Peyer's patch (tissue), 4 donors: ENCODE results near the gene MBTPS1.

ENCODE experiments used
- POLR2A ChIP-seq, 2 donors: fragments of 450-650 bp; IDR thresholded peaks; one replicate each; pipeline ENCODE4 v1.5.1; 2017; ENCODE audit warnings: antibody characterized with exemption in 2 of 2, mild to moderate bottlenecking in 2 of 2, moderate library complexity in 2 of 2
- TF ChIP-seq, protein P1 (sequence below), 6 experiments: fragments of 450-650 bp in 4 of 6; fragments of 200-600 bp in 2 of 6; sonication (generic) in 1 of 6; IDR thresholded peaks; one replicate each; pipeline ENCODE4 v1.5.1; 2017 to 2019; ENCODE audit warnings: antibody characterized with exemption in 6 of 6, mild to moderate bottlenecking in 3 of 6, moderate library complexity in 1 of 6

DNA sequence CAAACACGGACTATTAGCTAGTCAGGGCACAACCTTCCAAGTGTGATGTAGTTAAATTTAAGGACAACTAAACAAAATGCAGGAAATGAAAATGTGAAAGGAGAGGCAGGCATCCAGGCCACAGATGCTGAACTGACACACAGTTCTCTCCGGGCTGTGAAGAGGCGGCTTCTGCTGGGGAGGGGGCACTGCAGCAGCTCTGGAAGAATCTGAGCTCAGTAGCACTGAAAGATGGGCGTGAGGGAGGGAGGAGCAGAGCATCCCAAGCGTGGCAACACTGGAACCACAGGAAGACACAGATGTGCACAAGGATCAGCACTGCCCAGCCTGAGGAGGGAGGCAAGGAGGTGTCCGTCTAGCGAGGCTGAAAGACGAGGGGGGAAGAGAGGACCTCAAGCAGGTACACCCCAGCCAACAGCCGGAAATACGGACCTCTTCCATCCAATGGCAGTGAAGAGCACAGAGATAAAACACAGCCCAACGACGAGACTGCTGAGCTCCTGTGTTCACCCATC is 11.4 kb downstream of the MBTPS1 start:
- TF ChIP-seq POLR2A (IDR thresholded peaks at IDR 0.05), result no peak
- TF ChIP-seq, protein P1, sequence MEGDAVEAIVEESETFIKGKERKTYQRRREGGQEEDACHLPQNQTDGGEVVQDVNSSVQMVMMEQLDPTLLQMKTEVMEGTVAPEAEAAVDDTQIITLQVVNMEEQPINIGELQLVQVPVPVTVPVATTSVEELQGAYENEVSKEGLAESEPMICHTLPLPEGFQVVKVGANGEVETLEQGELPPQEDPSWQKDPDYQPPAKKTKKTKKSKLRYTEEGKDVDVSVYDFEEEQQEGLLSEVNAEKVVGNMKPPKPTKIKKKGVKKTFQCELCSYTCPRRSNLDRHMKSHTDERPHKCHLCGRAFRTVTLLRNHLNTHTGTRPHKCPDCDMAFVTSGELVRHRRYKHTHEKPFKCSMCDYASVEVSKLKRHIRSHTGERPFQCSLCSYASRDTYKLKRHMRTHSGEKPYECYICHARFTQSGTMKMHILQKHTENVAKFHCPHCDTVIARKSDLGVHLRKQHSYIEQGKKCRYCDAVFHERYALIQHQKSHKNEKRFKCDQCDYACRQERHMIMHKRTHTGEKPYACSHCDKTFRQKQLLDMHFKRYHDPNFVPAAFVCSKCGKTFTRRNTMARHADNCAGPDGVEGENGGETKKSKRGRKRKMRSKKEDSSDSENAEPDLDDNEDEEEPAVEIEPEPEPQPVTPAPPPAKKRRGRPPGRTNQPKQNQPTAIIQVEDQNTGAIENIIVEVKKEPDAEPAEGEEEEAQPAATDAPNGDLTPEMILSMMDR (IDR thresholded peaks at IDR 0.05), result no peak
